ENCODE data around the gene CLEC20A.

DNA sequence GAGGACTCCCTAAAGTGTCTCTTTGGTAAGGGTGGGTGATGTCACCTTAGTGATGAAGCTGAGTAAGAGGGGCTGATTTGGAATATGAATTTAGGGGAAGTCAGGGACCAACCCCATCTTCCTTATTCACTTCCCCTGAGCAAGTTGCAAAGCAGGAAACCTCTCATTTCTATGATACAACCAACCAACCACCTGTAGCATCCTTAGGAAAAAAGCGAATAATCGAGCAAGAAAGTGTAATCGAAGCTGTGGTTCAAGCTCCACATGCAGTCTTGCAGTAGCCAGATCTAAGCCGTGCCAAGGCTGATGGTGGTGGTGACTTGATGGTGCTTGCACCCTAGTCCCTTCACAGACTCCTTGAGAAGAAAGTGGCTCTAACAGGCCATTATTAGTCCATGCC lies 19.3 kb upstream of the CLEC20A start:
- TF ChIP-seq CTCF (IDR thresholded peaks at IDR 0.05) (no peak), EP300 (IDR thresholded peaks at IDR 0.05) (no peak), POLR2A (IDR thresholded peaks at IDR 0.05) (no peak)

Data from stomach (tissue), 4 donors.